ENCODE results near the gene UBL7.

The UBL7 gene

DNA sequence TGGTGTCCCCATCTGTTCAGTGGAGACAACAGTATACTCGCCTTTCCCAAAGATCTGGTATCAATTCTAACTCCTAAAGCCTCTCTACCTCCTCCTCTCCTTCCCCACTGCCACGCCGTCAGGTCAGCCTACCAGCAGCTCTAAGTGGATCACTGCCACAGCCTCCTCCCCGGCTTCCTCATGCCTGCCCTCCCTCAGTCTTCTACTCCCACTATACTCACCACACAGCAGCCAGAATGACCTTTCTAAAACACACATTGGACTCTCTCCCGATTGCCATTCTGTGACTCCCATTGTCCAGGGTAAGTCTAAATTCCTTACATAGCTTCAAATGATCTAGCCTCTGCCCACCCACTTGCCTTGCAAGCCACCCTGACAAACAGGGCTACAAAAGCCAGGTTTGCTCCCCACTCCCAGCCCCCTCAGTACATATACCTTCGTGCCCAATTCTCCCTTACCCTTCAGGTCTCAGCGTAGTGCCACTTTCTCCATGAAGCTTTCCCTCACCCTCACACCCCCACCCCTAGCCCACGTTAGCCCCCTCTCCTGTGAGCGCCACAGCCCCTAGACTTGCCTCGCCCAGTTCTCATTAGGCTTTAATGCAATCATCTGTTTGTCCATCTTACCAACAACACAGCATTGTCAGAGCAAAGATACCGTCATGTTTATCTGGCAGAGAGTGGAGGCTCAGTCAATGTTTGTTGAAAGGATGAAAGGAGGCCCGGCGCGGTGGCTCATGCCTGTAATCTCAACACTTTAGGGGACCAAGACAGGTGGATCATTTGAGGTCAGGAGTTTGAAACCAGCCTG is 17.7 kb downstream of the UBL7 start:
- TF ChIP-seq PAX5 (IDR thresholded peaks at IDR 0.05; ENCODE audit: insufficient read depth, low read length, severe bottlenecking) (no peak), POLR2AphosphoS5 (IDR thresholded peaks at IDR 0.05; ENCODE audit: low read depth, low read length) (no peak), POLR2A (IDR thresholded peaks at IDR 0.05; ENCODE audit: low read depth, low read length) (no peak), TAF1 (IDR thresholded peaks at IDR 0.05; ENCODE audit: low read depth, low read length) (no peak), POU2F2 (IDR thresholded peaks at IDR 0.05; ENCODE audit: low read depth, low read length) (no peak), SPI1 (IDR thresholded peaks at IDR 0.05; ENCODE audit: low read depth, low read length) (no peak)
- FAIRE-seq (no peak), DNase-seq (ENCODE audit: insufficient read length, low spot score) (no peak)

GRCh38 chr15:74442604-74443003 is 18.4 kb downstream of the UBL7 start:
- no peak for TF ChIP-seq TAF1 (IDR thresholded peaks at IDR 0.05; ENCODE audit: low read depth, low read length)
- no peak for TF ChIP-seq POLR2AphosphoS5 (IDR thresholded peaks at IDR 0.05; ENCODE audit: low read depth, low read length)
- TF ChIP-seq POU2F2 (IDR thresholded peaks at IDR 0.05; ENCODE audit: low read depth, low read length) = no peak
- TF ChIP-seq POLR2A (IDR thresholded peaks at IDR 0.05; ENCODE audit: low read depth, low read length) = no peak
- no peak for TF ChIP-seq SPI1 (IDR thresholded peaks at IDR 0.05; ENCODE audit: low read depth, low read length)
- no peak for TF ChIP-seq PAX5 (IDR thresholded peaks at IDR 0.05; ENCODE audit: insufficient read depth, low read length, severe bottlenecking)
- FAIRE-seq = no peak
- DNase-seq (ENCODE audit: insufficient read length, low spot score) = no peak

- FAIRE-seq = no peak
- no peak for TF ChIP-seq PAX5 (IDR thresholded peaks at IDR 0.05; ENCODE audit: insufficient read depth, low read length, severe bottlenecking)
- no peak for TF ChIP-seq TAF1 (IDR thresholded peaks at IDR 0.05; ENCODE audit: low read depth, low read length)
- TF ChIP-seq POLR2AphosphoS5 (IDR thresholded peaks at IDR 0.05; ENCODE audit: low read depth, low read length) = no peak
- TF ChIP-seq POU2F2 (IDR thresholded peaks at IDR 0.05; ENCODE audit: low read depth, low read length) = no peak
- TF ChIP-seq SPI1 (IDR thresholded peaks at IDR 0.05; ENCODE audit: low read depth, low read length) = no peak
- no peak for TF ChIP-seq POLR2A (IDR thresholded peaks at IDR 0.05; ENCODE audit: low read depth, low read length)
These were observed 18.9 kb downstream of the UBL7 start for GRCh38 chr15:74442063-74442462.

DNA sequence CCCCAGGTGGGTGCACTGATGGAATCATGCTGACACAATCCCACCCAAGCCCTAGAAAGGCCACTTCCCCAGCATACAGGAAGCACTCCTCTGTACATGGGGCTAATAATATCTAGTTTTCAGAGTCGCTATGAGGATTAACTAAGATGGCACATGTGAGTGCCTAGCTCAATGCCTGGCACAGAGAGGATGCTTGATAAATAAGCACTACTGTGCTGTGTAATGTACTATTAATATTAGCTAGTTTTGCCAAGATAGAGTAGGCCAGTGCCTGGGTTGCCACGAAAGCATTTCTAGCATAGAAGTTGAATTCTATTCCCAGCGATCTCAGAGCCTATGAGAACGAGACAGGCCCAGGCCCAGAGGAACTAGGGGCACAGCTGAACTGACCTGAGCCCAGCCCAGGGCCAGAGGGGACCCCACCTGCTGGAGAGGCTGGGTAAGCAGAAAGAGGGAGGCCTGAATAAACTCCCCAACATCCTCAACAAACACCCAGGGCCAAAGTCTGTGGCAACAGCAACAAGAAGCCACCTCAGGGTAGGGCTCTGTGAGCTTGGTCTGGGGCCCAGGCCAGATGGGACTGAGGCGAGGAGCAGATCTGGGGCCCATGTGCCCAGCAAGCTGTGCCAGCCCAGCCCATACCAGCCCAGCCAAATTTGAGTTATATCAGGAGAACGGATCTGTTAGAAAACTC is 19.6 kb downstream of the UBL7 start:
- FAIRE-seq = no peak
- TF ChIP-seq PAX5 (IDR thresholded peaks at IDR 0.05; ENCODE audit: insufficient read depth, low read length, severe bottlenecking) = no peak
- no peak for TF ChIP-seq TAF1 (IDR thresholded peaks at IDR 0.05; ENCODE audit: low read depth, low read length)
- no peak for TF ChIP-seq POU2F2 (IDR thresholded peaks at IDR 0.05; ENCODE audit: low read depth, low read length)
- no peak for TF ChIP-seq POLR2A (IDR thresholded peaks at IDR 0.05; ENCODE audit: low read depth, low read length)
- no peak for DNase-seq (ENCODE audit: insufficient read length, low spot score)

More at GRCh38 chr15:74442063-74442462, 18.9 kb downstream of the UBL7 start:
- no peak for DNase-seq (ENCODE audit: insufficient read length, low spot score)

GRCh38 chr15:74438721-74439316 is 22.1 kb downstream of the UBL7 start:
- DNase-seq (ENCODE audit: insufficient read length, low spot score) (peak; percentile 73), FAIRE-seq (peak; percentile 95)
- TF ChIP-seq PAX5 (IDR thresholded peaks at IDR 0.05; ENCODE audit: insufficient read depth, low read length, severe bottlenecking) (no peak), POLR2A (IDR thresholded peaks at IDR 0.05; ENCODE audit: low read depth, low read length) (no peak), TAF1 (IDR thresholded peaks at IDR 0.05; ENCODE audit: low read depth, low read length) (no peak)

DNA sequence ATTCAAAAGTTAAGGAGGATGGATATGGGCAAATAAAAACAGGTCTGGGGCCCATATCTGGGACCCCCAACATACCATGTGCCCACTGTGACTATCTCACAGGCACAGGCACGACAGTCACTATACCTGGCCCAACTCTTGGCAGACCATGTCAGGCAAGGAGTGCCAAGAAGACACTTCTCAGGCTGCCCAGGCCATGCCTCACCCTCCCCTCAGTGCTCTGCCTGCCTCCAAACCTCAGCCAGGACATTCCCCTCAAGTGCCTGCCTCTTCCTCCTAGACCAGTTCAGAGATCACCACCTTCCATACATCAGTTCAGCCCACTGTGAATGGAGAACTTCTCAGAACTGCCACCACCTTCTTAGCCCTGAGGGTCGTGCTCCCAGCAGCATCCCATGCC is 22.8 kb downstream of the UBL7 start:
- no peak for TF ChIP-seq POLR2AphosphoS5 (IDR thresholded peaks at IDR 0.05; ENCODE audit: low read depth, low read length)
- no peak for TF ChIP-seq POLR2A (IDR thresholded peaks at IDR 0.05; ENCODE audit: low read depth, low read length)
- TF ChIP-seq POU2F2 (IDR thresholded peaks at IDR 0.05; ENCODE audit: low read depth, low read length) = no peak
- DNase-seq (ENCODE audit: insufficient read length, low spot score) (no peak), FAIRE-seq (no peak)

DNA sequence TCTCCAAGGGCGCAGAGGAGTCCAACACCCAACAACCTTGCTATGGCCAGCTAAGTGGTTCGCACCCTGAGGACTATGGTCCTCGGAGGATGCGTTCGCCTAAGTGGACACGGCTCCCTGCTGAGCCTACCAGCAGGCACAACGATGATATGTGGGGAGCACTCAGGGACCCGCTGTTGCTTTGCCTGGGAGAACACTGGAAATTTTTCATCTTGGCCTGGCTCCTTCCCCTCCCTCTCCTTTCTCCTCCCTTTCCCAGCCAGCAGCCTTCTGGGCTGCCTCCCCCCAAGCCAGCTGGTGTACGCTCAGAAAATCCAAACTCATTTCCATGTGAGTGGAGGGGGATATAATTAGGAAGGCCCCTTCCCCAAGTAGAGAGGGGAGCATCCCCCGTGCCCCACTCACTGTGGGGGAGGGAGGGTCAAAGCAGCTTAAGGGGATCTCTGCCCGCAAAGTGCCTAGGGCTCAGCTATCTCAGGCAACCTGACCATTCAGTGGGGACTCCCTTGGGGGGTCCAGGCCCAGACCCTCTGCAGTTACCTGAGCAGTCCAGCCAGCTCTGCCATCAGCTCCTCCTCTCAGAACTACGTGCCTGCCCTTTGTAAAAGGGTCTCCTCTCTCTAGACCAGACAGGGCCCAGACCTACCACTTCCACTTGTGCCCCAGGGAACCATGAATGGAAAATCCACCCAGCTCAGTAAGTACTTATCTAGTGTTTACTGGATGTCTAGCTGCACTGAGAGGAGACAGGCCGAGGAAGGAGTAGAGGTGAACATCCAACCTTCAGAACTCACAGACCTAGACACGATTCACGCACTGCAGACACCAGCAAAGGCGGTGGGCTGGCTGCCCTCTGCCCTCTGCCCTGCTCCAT is 26.5 kb downstream of the UBL7 start:
- FAIRE-seq (peak; percentile 28), DNase-seq (ENCODE audit: insufficient read length, low spot score) (no peak)
- TF ChIP-seq TAF1 (IDR thresholded peaks at IDR 0.05; ENCODE audit: low read depth, low read length) (no peak), SPI1 (IDR thresholded peaks at IDR 0.05; ENCODE audit: low read depth, low read length) (no peak), POLR2A (IDR thresholded peaks at IDR 0.05; ENCODE audit: low read depth, low read length) (no peak), POU2F2 (IDR thresholded peaks at IDR 0.05; ENCODE audit: low read depth, low read length) (no peak), PAX5 (IDR thresholded peaks at IDR 0.05; ENCODE audit: insufficient read depth, low read length, severe bottlenecking) (no peak)

DNA sequence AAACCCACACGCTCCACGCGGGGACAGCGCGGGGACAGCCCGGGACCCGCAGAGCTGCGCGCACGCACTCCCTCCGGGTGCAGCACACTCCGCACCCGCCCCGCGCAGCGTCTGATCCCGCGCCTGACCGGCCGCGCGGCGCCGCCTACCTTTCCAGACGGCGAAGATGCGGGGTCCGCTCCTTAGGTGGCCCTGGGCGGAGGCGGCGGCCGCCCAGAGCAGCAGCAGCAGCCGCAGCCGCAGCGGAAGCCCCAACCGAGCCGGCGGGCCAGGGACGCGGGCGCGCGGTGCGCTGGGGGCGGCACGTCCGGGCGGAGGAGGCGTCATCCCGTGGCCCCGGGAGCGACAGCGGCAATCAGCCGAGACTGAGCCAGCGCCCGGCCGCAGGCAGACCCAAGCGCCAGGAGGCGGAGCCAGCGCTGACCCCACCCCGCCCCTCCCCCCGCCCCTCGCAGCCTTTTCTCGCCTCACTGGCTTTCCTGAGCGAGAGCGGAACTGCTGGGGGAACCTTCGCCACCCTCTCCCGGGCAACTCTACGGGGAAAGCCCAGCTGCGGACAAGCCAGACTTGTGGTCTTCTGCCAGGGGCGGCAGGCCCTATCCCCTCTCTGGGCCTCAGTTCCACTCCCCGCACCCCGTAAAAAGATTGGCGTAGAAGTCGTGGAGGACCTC is 27.2 kb downstream of the UBL7 start, which contains the start of gene SEMA7A:
Gene SEMA7A (minus strand): TSS at position 367 of the 671 bp plus-strand sequence. CDS start 40 bp downstream, at position 327.
- TF ChIP-seq POU2F2 (IDR thresholded peaks at IDR 0.05; ENCODE audit: low read depth, low read length) (peak; percentile 40; the same call in 1 of the 2 replicates), TAF1 (IDR thresholded peaks at IDR 0.05; ENCODE audit: low read depth, low read length) (peak; percentile 88), POLR2A (IDR thresholded peaks at IDR 0.05; ENCODE audit: low read depth, low read length) (peak; percentile 90), SPI1 (IDR thresholded peaks at IDR 0.05; ENCODE audit: low read depth, low read length) (peak; percentile 74), POLR2AphosphoS5 (IDR thresholded peaks at IDR 0.05; ENCODE audit: low read depth, low read length) (peak; percentile 93), PAX5 (IDR thresholded peaks at IDR 0.05; ENCODE audit: insufficient read depth, low read length, severe bottlenecking) (peak; percentile 75)
- FAIRE-seq (peak; percentile 95), DNase-seq (ENCODE audit: insufficient read length, low spot score) (peak; percentile 97)
